Calu3 (cell line): Measurements from ENCODE around the gene PPP1CA. TPM values are rescaled to one million over a fixed set of nuclear protein-coding genes. Genes with fewer than 3 reads are reported as not detected.

Source experiments
- BruUV-seq: library from RNA; stranded (reverse); fragments of 400-500 nt; replicated peaks from 2 replicates; lab custom pipeline; 2021; lab: Mats Ljungman, UMichigan
- CTCF ChIA-PET: fragments of 300-600 bp; sonication (Branson Sonifier 250); formaldehyde crosslinking; loops from one replicate; lab custom pipeline; 2022; ENCODE audit warnings: antibody characterized with exemption; lab: Charles Lee
- DNase-seq: peaks from one replicate; pipeline ENCODE4 v3.0.0; 2022
- H3K27ac Mint-ChIP-seq: one replicate; pipeline ENCODE4 v1.8.0; 2022; ENCODE audit warnings: mixed read lengths; ENCODE audit not compliant: unreplicated experiment
- H3K27me3 Mint-ChIP-seq: one replicate; pipeline ENCODE4 v1.8.0; 2022; ENCODE audit warnings: mixed read lengths; ENCODE audit not compliant: unreplicated experiment
- H3K36me3 Mint-ChIP-seq: one replicate; pipeline ENCODE4 v1.8.0; 2022; ENCODE audit warnings: mild to moderate bottlenecking, moderate library complexity, mixed read lengths; ENCODE audit not compliant: insufficient read depth, unreplicated experiment
- H3K4me1 Mint-ChIP-seq: one replicate; pipeline ENCODE4 v1.8.0; 2022; ENCODE audit warnings: mild to moderate bottlenecking, low read depth, mixed read lengths; ENCODE audit not compliant: unreplicated experiment
- H3K4me3 Mint-ChIP-seq: one replicate; pipeline ENCODE4 v1.8.0; 2022; ENCODE audit warnings: mild to moderate bottlenecking, low read depth, moderate library complexity, mixed read lengths; ENCODE audit not compliant: unreplicated experiment
- H3K9me3 Mint-ChIP-seq: one replicate; pipeline ENCODE4 v1.8.0; 2022; ENCODE audit warnings: low read depth, mixed read lengths; ENCODE audit not compliant: unreplicated experiment
- intact Hi-C: fragments of 100-400 bp; cut with micrococcal nuclease; formaldehyde crosslinking; loops from one replicate; pipeline ENCODE4 v1.10.0; 2022; ENCODE audit not compliant: unreplicated experiment
- total RNA-seq: library from RNA; stranded (reverse); gene quantifications from 2 replicates; pipeline ENCODE4 v1.2.3, GENCODE V29; 2022
- TF ChIP-seq, protein P1 (sequence below): fragments of 200-600 bp; IDR thresholded peaks from one replicate; pipeline ENCODE4 v1.8.0; 2022; ENCODE audit warnings: antibody characterized with exemption; ENCODE audit not compliant: unreplicated experiment

The PPP1CA gene
- total RNA-seq, 1 experiment from 2014 or later, result 180 TPM

DNA sequence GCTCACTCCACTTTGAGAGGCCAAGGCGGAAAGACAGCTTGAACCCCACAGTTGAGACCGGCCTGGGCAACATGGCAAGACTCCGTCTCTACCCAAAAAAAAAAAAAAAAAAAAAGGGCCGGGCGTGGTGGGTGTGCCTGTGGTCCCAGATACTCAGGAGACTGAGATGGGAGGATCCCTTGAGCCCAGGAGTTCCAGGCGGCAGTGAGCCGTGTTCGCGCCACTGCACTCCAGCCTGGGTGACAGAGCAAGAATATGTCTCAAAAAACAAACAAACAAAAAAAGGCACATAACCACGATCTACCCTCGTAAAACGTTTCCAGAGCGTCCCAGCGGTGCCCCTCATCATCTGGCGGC lies 10.7 kb downstream of the PPP1CA start:
- TF ChIP-seq, protein P1, sequence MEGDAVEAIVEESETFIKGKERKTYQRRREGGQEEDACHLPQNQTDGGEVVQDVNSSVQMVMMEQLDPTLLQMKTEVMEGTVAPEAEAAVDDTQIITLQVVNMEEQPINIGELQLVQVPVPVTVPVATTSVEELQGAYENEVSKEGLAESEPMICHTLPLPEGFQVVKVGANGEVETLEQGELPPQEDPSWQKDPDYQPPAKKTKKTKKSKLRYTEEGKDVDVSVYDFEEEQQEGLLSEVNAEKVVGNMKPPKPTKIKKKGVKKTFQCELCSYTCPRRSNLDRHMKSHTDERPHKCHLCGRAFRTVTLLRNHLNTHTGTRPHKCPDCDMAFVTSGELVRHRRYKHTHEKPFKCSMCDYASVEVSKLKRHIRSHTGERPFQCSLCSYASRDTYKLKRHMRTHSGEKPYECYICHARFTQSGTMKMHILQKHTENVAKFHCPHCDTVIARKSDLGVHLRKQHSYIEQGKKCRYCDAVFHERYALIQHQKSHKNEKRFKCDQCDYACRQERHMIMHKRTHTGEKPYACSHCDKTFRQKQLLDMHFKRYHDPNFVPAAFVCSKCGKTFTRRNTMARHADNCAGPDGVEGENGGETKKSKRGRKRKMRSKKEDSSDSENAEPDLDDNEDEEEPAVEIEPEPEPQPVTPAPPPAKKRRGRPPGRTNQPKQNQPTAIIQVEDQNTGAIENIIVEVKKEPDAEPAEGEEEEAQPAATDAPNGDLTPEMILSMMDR, result no peak
- CTCF ChIA-PET, result interaction anchor here (0.6 to 1.7 kb wide), 4 partner anchors 10 to 219 kb away, joined by 3 to 9 read pairs (median 6); partner anchors contain the start of genes PITPNM1, POLD4 and PPP1CA
- H3K36me3 Mint-ChIP-seq, result peaks cover 51% of the 10 kb centered on the region

DNA sequence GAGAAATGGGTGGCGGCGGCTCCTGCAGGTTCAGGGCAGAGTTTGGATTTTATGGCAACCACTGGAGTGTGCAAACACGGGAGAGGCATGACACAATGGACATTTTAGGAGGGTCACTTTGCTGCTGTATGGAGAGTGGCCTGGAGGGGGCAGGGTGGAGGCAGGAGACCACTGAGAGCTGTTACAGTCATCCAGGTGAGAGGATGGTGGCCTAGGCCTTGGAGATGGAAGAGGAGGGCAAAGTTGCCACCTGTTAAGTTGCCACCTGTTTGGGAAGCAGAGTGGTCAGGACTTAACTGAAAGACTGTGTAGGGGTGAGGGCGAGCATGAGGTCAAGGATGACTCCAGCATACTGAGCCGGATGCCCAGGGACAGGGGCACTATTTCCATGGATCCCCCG lies 12.2 kb downstream of the PPP1CA start:
- intact Hi-C loops, result loop anchor here (10.0 kb wide), 1 partner anchor 125 kb away; the partner anchor contains the start of gene GRK2
- CTCF ChIA-PET, result interaction anchor here (0.7 to 1.8 kb wide), 4 partner anchors 9 to 128 kb away, joined by 3 to 4 read pairs (median 4); partner anchors contain the start of gene PPP1CA
- DNase-seq, result peak; percentile 81

More for the DNA sequence above, 10.7 kb downstream of the PPP1CA start:
- intact Hi-C loops, result loop anchor here (5.0 kb wide), 1 partner anchor 39 kb away; the partner anchor contains the start of gene POLD4
- DNase-seq, result no peak
- Mint-ChIP-seq H3K27me3 (no peaks in the 10 kb centered on the region), H3K9me3 (no peaks in the 10 kb centered on the region), H3K4me3 (peak overlapping the region; percentile 91), H3K4me1 (peaks cover 32% of the 10 kb centered on the region), H3K27ac (peak overlapping the region; percentile 73)
- BruUV-seq, result no TSS peak

DNA sequence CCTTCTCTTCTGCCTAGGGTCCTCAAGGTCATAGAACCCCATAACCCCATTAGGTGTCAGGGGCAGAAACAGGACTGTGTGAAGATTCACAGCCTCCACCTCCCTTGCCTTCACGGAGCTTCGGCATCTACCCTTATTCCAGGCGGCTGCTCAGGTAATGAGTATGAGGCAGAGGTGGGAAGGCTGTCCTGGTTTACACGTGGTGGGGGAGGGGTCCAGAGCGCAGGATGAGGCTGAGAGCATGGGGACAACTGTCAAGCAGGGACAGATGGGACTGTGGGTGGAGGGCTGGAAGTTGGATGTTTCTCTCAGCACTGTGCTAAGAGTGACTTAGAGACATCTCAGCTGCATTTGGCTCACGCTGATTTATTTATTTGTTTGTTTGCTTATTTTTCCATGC lies 14.1 kb downstream of the PPP1CA start:
- BruUV-seq, result no TSS peak
- Mint-ChIP-seq H3K27ac (peak overlapping the region; percentile 68), H3K9me3 (no peaks in the 10 kb centered on the region), H3K27me3 (no peaks in the 10 kb centered on the region), H3K4me3 (no peak overlapping the region), H3K4me1 (peaks cover 32% of the 10 kb centered on the region), H3K36me3 (peaks cover 28% of the 10 kb centered on the region)
- intact Hi-C loops, result loop anchor here (10.0 kb wide), 1 partner anchor 123 kb away; the partner anchor contains the start of gene GRK2
- CTCF ChIA-PET, result interaction anchor here (0.9 to 1.2 kb wide), 2 partner anchors 30 to 33 kb away, joined by 3 to 5 read pairs; no protein-coding TSS in a partner anchor
- DNase-seq, result no peak
- TF ChIP-seq, protein P1, result no peak

More for the DNA sequence above, 12.2 kb downstream of the PPP1CA start:
- H3K4me3 Mint-ChIP-seq, result peak overlapping the region; percentile 30
- peak overlapping the region; percentile 25 for H3K27ac Mint-ChIP-seq
- BruUV-seq, result no TSS peak
- H3K36me3 Mint-ChIP-seq, result peaks cover 40% of the 10 kb centered on the region
- H3K27me3 Mint-ChIP-seq, result no peaks in the 10 kb centered on the region
- TF ChIP-seq, protein P1, result peak; percentile 56
- no peaks in the 10 kb centered on the region for H3K9me3 Mint-ChIP-seq
- peaks cover 44% of the 10 kb centered on the region for H3K4me1 Mint-ChIP-seq

DNA sequence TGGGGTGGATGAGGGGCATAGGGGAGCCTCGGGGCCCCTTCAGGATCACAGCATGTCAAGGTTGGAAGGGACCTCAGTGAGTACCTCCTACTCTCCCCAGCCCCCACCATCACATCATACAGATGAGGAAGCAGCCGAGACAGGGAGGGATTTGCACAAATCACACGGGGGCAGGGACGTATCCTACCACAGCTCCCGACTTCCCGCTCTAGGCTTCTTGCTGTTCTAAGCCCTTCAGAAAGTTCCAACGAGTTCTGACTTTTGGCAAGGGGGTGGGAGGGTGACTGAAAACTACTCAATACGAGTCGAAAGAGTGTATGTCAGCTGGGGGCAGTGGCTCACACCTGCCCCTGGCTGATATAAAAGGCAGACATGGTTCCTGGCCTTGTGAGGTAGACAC lies 14.6 kb downstream of the PPP1CA start:
- TF ChIP-seq, protein P1, result no peak
- H3K27me3 Mint-ChIP-seq, result no peaks in the 10 kb centered on the region
- H3K27ac Mint-ChIP-seq, result peak overlapping the region; percentile 68
- intact Hi-C loops, result loop anchor here (10.0 kb wide), 1 partner anchor 122 kb away; the partner anchor contains the start of gene GRK2
- H3K4me3 Mint-ChIP-seq, result no peak overlapping the region
- no TSS peak for BruUV-seq
- DNase-seq, result no peak
- H3K4me1 Mint-ChIP-seq, result peaks cover 34% of the 10 kb centered on the region
- CTCF ChIA-PET, result interaction anchor here (0.7 to 1.1 kb wide), 2 partner anchors 9 to 34 kb away, joined by 5 read pairs; no protein-coding TSS in a partner anchor
- no peaks in the 10 kb centered on the region for H3K9me3 Mint-ChIP-seq
- H3K36me3 Mint-ChIP-seq, result peaks cover 27% of the 10 kb centered on the region
